Thoracic aorta (tissue), 2 donors: ENCODE results near the gene TXNDC11. TPM values are rescaled to one million over a fixed set of nuclear protein-coding genes. Genes with fewer than 3 reads are reported as not detected.

Source experiments
- ATAC-seq: fragments of 150-250 bp; one replicate; pipeline ENCODE4 v1.8.0; 2017; ENCODE audit warnings: low read depth; ENCODE audit not compliant: insufficient number of reproducible peaks, low FRiP score
- DNase-seq: peaks from one replicate; pipeline ENCODE4 v3.0.0-alpha.2; 2020; ENCODE audit warnings: low spot score
- H3K27ac ChIP-seq, 2 donors: fragments of 200-600 bp; sonication (generic); 1 replicate in 1 of 2; 2 replicates in 1 of 2; pipeline ENCODE4 v1.5.1; 2016; ENCODE audit warnings: mild to moderate bottlenecking in 2 of 2, moderate library complexity in 2 of 2
- H3K27me3 ChIP-seq: fragments of 200-600 bp; sonication (generic); replicated peaks from 2 replicates; pipeline ENCODE4 v1.6.0; 2016; ENCODE audit warnings: mild to moderate bottlenecking; ENCODE audit not compliant: insufficient read depth
- H3K36me3 ChIP-seq: fragments of 200-600 bp; sonication (generic); one replicate; pipeline ENCODE4 v1.5.1; 2016
- H3K4me1 ChIP-seq, 2 donors: fragments of 200-600 bp; sonication (generic); 1 replicate in 1 of 2; 2 replicates in 1 of 2; pipeline versions ENCODE4 v1.5.1 to v1.6.0; 2016; ENCODE audit warnings: low read depth in 2 of 2, mild to moderate bottlenecking in 1 of 2; ENCODE audit not compliant: control insufficient read depth in 1 of 2
- H3K4me3 ChIP-seq: fragments of 200-600 bp; sonication (generic); 2 replicates; pipeline ENCODE4 v1.5.1; 2016; ENCODE audit warnings: mild to moderate bottlenecking
- H3K9me3 ChIP-seq: fragments of 200-600 bp; sonication (generic); 2 replicates; pipeline ENCODE4 v1.5.1; 2016
- CTCF ChIP-seq: fragments of 200-600 bp; sonication (generic); IDR thresholded peaks from one replicate; pipeline ENCODE4 v1.5.1; 2019; ENCODE audit warnings: antibody characterized with exemption
- total RNA-seq, 2 donors: library from RNA; depleted of rRNA; stranded (reverse); fragments of >200 nt; gene quantifications; one replicate each; pipeline versions ENCODE4 v1.1.0 to v1.2.3, GENCODE V29; 2016

TXNDC11 gene
- total RNA-seq, 2 donors from 2014 or later = 44.5 to 49.4 TPM

- no peak for TF ChIP-seq CTCF
- no peak overlapping the region for H3K4me3 ChIP-seq
- ATAC-seq (no peak), DNase-seq (no peak)
- H3K27ac ChIP-seq = peak overlapping the region in 1 of 2 donors; percentile 23
- no peaks in the 10 kb centered on the region for H3K27me3 ChIP-seq
- H3K36me3 ChIP-seq = no peaks in the 10 kb centered on the region
- H3K9me3 ChIP-seq = no peaks in the 10 kb centered on the region
- H3K4me1 ChIP-seq = peaks cover 11 to 15% of the 10 kb centered on the region in 2 donors
These were observed 112.5 kb downstream of the TXNDC11 start for GRCh38 chr16:11630046-11630767.

Other genes starting within 250 kb of the TXNDC11 start
- 100 to 1,000 TPM; 124 to 146 TPM for gene LITAF, start 155.9 kb downstream of the TXNDC11 start, total RNA-seq
- 10 to 100 TPM; 14.6 to 21.4 TPM for gene SNN, start 74.4 kb downstream of the TXNDC11 start, total RNA-seq
- gene ZC3H7A, start 54.4 kb upstream of the TXNDC11 start, total RNA-seq = 10 to 100 TPM; 47.8 to 86.1 TPM
- 100 to 1,000 TPM in 1 of 2 donors, 10 to 100 TPM in 1; 51.2 to 184 TPM for gene RSL1D1, start 108.7 kb upstream of the TXNDC11 start, total RNA-seq
- gene GSPT1, start 173.1 kb upstream of the TXNDC11 start, total RNA-seq = 10 to 100 TPM; 50.4 to 81.1 TPM
- 10 to 100 TPM in 1 of 2 donors, 1 to 10 TPM in 1; 9.9 to 18.5 TPM for gene NPIPB2, start 199.2 kb upstream of the TXNDC11 start, total RNA-seq
- gene TNFRSF17, start 222.4 kb upstream of the TXNDC11 start, total RNA-seq = not detected
- gene SNX29, start 233.9 kb upstream of the TXNDC11 start, total RNA-seq = 10 to 100 TPM; 47.0 to 68.1 TPM